Activated CD4-positive, alpha-beta T cell treated with anti-CD3 and anti-CD28 coated beads, Interleukin-2, amount 50 U/mL, for 24 hours (primary cell): ENCODE results near the gene OPN4.

Source experiments
- DNase-seq, 2 donors: peaks; one replicate each; pipeline ENCODE4 v3.0.0-alpha.2; 2020; ENCODE audit warnings: low read depth in 1 of 2, low spot score in 1 of 2

Gene OPN4

GRCh38 chr10:86661161-86662025, 7.0 kb downstream of the OPN4 start:
- DNase-seq: no peak

GRCh38 chr10:86662186-86663045, 8.1 kb downstream of the OPN4 start:
- no peak for DNase-seq

DNA sequence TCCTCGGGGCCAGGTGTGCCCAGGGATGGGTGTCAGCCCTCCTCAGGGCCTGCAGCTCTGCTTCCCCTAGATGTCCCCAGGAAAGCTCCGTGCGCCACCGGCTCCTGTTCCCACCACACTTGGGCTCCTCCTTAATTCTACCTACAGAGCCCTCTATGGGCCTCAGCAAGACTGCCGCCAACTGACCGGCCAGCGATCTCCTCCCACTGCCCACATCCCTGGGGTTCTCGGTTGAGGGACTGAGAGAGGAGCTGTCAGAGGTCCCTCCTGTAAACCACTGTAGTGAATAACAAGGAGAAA, 8.6 kb downstream of the OPN4 start:
- no peak for DNase-seq

DNA sequence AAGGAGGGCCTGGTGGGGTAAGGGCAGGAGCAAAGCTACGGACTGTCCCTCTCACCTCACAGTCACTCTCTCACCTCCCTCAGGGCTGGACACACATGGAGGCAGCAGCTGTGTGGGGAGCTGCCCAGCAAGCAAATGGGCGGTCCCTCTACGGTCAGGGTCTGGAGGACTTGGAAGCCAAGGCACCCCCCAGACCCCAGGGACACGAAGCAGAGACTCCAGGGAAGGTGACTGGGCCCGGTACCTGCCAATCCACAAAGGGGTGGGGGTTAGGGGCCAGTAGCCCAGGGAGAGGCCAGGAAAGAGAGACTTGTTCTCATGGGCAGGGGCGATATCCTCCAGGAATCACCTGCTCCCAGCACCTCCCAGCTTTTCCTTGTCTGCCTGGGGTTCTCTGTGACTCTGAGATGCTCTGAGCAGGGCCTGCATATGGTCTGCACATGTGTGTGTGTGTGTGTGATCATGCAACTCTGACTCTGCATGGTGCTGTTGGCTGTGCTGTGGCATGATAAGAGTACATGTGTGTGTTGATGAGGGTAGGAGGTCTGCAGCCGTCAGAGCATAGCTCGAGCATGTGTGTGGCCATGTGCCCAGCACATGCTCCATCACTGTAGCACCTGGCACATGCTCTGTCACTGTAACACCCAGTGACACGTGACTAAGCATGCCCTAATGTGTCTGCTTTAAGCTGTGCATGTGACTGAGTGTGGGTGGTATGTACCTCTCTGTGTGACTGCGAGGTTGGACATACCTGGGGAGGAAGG, 9.4 kb downstream of the OPN4 start:
- no peak for DNase-seq

- DNase-seq: no peak
Measured at GRCh38 chr10:86664341-86665217, 10.2 kb downstream of the OPN4 start.

- DNase-seq: no peak
Measured at GRCh38 chr10:86665218-86665607, 10.9 kb downstream of the OPN4 start.

DNA sequence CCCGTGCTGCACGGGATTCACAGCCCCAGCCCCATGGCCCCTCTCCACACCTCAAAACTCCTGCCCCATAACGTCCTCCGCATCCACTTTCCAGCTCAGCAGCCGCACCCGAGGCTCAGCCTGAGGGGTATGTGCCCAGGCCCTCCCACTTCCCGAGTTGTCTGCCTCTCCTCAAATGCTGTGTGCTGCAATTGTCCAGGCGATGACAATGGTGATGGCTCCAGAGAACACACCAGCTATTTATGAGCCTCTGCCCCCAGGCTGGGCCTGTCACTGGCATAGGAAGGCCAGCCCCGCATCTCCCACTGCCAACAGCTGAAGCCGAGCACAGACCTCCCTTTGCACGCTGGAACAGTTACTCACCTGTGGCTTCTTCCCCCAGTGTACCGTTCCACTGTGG, 11.5 kb downstream of the OPN4 start:
- no peak for DNase-seq

- no peak for DNase-seq
Measured at GRCh38 chr10:86666538-86666937, 12.2 kb downstream of the OPN4 start.

DNA sequence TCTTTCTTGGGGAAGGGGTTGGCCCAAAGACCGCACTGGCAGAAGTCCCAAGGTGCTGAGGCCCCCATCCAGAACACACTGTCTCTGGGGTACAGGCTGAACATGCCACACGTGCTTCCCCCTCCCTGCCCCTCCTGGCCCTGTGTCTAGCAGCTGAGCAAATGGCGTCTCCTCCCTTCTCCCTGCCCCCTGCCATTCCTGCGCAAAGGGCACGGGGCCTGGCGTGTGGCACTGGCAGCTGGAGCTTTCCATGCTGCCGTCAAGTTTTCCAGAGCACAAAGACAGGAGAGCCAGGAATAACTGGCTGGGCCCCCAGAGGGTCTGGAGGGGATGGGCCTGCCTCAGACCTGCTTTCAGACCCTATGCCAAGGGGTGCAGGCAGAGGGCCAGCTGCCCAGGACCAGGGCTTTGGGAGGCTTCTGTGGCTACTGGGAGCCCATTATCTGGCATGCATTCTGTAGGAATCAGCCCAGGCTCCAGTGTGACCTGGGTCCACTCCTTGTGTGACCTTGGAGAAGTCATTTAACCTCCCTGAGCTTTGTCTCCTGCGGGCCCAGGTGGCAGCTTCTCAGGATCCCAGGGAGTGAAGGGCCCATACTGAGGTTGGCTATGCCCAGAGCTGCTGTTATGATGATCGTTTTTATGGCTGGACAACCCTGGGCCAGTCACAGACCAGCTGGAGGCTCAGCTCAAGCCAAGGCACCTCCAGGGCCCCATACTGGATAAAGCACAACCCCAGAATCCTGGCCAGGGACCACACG, 13.3 kb downstream of the OPN4 start:
- DNase-seq: no peak

- no peak for DNase-seq
Measured at GRCh38 chr10:86668297-86669165, 14.2 kb downstream of the OPN4 start, which contains the start of gene LDB3. TSS of gene LDB3 (plus strand) at chr10:86668511. CDS start at chr10:86668692, 181 bp downstream.

DNA sequence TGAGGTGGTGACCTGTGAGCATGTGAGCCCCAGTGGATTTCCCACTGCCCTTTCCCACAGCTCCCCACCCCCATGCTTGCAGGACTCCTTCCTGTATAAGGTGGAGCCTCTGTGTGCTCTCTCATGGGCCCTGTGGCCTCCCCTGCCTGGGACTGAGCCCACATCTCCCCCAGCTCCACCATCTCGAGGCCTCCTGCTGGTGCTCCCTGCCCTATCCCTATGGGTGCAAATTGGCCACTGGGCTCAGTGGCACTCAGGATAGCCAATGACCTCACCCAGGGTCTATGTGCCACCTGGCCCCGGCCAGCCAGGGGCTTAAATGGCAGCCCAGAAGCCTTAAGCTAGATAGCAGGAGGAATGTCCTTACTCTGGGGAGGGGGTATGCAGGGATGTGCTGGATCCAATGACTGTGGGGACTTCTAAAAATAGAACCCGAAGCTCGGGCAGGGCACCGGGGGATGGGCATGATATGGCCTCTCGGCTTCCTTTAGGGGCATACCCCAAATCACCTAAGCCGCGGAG, 16.0 kb downstream of the OPN4 start:
- DNase-seq: no peak

- DNase-seq: no peak
Measured at GRCh38 chr10:86670876-86671275, 16.5 kb downstream of the OPN4 start.

- no peak for DNase-seq
Measured at GRCh38 chr10:86671419-86671818, 17.1 kb downstream of the OPN4 start.

DNA sequence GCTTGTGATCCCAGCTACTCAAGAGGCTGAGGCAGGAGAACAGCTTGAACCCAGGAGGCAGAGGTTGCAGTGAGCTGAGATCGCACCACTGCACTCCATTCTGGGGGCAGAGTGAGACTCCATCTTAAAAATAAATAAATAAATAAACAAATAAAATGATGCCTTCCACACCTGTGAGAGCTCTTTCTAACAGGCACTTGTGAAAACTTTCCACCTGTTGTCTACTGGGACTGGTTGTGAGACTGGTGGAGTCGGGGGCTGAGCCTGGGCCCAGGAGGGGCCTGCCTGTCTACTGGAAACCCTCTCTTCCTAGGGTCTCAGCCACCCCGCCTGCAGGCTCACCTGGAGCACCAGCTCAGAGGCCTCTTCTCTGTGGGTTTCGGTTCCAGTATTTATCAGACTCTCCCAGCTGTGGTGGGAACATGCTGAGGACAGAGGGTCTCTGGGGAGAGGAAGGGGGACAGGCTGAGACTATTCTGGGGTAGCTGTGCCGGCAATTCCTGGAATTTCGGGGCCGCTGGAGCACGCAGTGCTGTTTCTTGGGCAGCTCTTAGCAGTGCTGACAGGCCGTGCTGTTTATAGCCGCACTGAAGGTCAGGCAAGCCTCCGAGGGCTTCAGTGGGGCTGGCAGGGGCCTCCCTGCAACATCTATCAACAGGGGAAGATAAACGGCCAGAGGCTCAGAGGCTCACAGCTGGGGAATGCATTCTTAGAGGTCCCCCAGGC, 17.8 kb downstream of the OPN4 start:
- no peak for DNase-seq

DNA sequence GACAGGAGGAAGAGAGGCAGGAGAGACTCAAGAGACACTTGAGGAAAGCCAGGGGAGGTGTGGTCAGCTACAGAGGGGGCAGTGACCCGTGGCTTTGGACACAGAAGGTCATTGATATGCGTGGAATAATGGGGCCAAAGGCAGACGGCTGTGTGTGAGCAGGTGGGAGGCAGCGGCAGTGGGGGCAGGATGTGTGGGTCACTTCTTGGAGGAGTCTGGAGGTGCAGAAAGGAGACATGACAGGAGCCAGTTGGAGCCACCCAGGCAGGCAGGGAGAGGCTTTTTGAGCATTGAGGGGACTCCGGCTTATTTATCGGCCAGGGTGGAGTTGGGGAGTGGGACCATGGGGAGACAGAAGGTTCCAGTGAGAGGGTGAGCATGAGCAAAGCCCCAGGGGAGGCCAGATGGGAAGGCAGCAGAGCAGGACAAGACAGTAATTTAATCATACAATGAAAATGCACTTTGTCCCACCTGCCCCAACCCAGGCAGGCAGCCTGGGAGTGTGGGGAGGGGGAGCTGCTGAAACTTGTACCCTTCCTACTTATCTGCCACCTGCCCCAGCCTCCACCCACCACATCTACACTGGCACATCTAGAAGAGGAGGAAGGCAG, 19.0 kb downstream of the OPN4 start:
- no peak for DNase-seq

- DNase-seq: no peak
Measured at GRCh38 chr10:86673827-86674581, 19.7 kb downstream of the OPN4 start.

DNA sequence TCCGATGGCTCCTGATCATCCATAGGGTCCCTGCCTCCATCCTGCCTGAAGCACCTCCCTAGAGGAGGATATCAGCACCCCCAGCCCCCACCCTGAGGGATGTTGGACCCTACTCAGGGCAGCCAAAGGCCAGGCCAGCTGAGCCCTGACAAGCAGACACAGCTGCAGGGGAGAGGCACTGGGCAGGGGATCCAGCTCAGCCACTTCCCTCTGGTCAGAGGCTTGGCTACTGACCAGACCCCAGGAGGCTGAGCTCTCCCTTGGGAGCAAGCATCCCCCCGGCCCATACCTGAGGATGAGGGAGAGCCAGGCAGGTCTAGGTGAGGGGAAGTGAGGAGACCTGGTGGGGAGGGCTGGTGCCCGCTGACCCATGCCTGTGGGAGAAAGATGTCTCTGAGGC, 20.6 kb downstream of the OPN4 start:
- DNase-seq: no peak
